H54 (cell line): ENCODE measurements around the gene NRBF2.
A peak's percentile ranks its signal among the peaks of the same experiment; 100 is the strongest.

ENCODE experiments used
- DNase-seq: peaks from one replicate; pipeline ENCODE4 v3.0.0; 2011; ENCODE audit warnings: low spot score, mixed read lengths; ENCODE audit not compliant: insufficient read length
- FAIRE-seq: peaks from 3 replicates; lab custom pipeline; 2011; peaks lifted over from hg19 to GRCh38; lab: Jason Lieb, UNC
- POLR2A ChIP-seq: IDR thresholded peaks from 2 replicates; pipeline ENCODE4 v1.6.1; 2011; ENCODE audit warnings: low read depth, mild to moderate bottlenecking, low read length

NRBF2 gene

DNA sequence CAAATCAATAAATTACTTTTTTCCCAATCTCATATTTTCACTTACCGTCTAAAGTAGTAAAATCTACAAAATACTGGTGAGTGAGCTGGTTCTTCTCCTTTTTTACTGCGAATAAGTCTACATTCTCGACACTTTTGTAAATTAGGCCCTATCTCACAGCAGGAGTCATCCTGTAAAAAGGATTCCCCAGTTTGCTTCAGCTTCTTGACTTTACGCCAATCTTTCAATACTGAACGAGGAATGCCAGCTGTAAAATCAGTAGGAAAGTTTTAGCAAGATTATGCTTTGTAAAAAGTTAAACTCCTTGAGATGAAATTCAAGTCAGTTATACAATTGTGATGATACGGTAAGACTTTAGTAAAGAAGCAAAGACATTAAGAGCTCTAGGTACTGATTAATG, 67.3 kb downstream of the NRBF2 start:
- no peak for TF ChIP-seq POLR2A
- FAIRE-seq (peak; percentile 87), DNase-seq (no peak)

DNA sequence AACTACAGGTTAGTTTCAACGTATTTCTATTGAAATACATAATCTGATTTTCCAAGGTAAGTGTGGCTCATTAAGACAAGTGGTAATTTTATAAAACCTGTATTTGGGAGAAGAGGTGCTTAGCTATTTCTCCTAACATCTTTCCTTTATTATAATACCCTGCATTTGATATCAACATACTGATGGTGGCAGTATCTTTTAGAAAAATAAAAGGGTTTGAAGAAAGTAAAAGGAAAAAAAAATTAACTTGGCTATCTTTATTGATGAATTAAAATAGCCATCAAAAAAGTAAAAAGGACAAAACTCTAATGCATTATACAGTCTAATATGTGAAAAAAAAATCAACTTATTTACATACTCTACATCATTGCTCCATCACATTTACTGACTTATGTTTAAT, 68.0 kb downstream of the NRBF2 start:
- TF ChIP-seq POLR2A = no peak
- FAIRE-seq = no peak

More for the DNA sequence above, 68.0 kb downstream of the NRBF2 start:
- DNase-seq = no peak
